Measurements from ENCODE around the gene ELOVL7.

- TF ChIP-seq CTCF (IDR thresholded peaks at IDR 0.05; ENCODE audit: insufficient read depth, low read length, poor library complexity, severe bottlenecking) (no peak), EZH2phosphoT487 (conservative IDR thresholded peaks at IDR 0.05; ENCODE audit: low read length) (no peak)
Observed at GRCh38 chr5:60794691-60795090, 49.4 kb downstream of the ELOVL7 start.
